H9 (cell line): ENCODE results near the gene TRMT1L. TPM values are rescaled to one million over a fixed set of nuclear protein-coding genes. Genes with fewer than 3 reads are reported as not detected.

ENCODE experiments used
- DNase-seq: peaks from one replicate; pipeline ENCODE4 v3.0.0-alpha.2; 2017
- H2AFZ ChIP-seq: one replicate; pipeline ENCODE4 v1.6.1; 2013; ENCODE audit warnings: mild to moderate bottlenecking, low read length, control low read depth, moderate library complexity
- H2AK5ac ChIP-seq: 2 replicates; pipeline ENCODE4 v1.6.1; 2013; ENCODE audit warnings: low read length, control low read depth, mixed read lengths; ENCODE audit not compliant: insufficient read length
- H2BK120ac ChIP-seq: one replicate; pipeline ENCODE4 v1.6.1; 2013; ENCODE audit warnings: low read depth, mild to moderate bottlenecking, low read length, control low read depth, inconsistent platforms; ENCODE audit not compliant: poor library complexity, severe bottlenecking
- H2BK12ac ChIP-seq: 2 replicates; pipeline ENCODE4 v1.6.1; 2013; ENCODE audit warnings: low read length, control low read depth, mixed read lengths, low read depth; ENCODE audit not compliant: insufficient read length
- H2BK15ac ChIP-seq: 2 replicates; pipeline ENCODE4 v1.6.1; 2013; ENCODE audit warnings: low read depth, low read length, control low read depth
- H2BK20ac ChIP-seq: one replicate; pipeline ENCODE4 v1.6.1; 2013; ENCODE audit warnings: low read depth, mild to moderate bottlenecking, low read length, control low read depth, inconsistent platforms; ENCODE audit not compliant: poor library complexity, severe bottlenecking
- H2BK5ac ChIP-seq: 2 replicates; pipeline ENCODE4 v1.6.1; 2013; ENCODE audit warnings: low read length, control low read depth, mixed read lengths; ENCODE audit not compliant: insufficient read length
- H3K14ac ChIP-seq: 2 replicates; pipeline ENCODE4 v1.6.1; 2013; ENCODE audit warnings: low read length, control low read depth; ENCODE audit not compliant: insufficient read depth
- H3K18ac ChIP-seq: 2 replicates; pipeline ENCODE4 v1.6.1; 2013; ENCODE audit warnings: low read depth, mild to moderate bottlenecking, mixed read lengths, low read length, control low read depth; ENCODE audit not compliant: insufficient read length
- H3K23ac ChIP-seq: 2 replicates; pipeline ENCODE4 v1.6.1; 2013; ENCODE audit warnings: low read length, control low read depth, mixed read lengths, low read depth; ENCODE audit not compliant: insufficient read length
- H3K23me2 ChIP-seq: 2 replicates; pipeline ENCODE4 v1.6.1; 2013; ENCODE audit warnings: low read depth, mild to moderate bottlenecking, mixed read lengths, low read length, control low read depth; ENCODE audit not compliant: insufficient read length, poor library complexity, severe bottlenecking
- H3K27ac ChIP-seq: 2 replicates; pipeline ENCODE4 v1.5.1; 2013; ENCODE audit warnings: low read length, control low read depth, mixed read lengths, low read depth; ENCODE audit not compliant: insufficient read length
- H3K27me3 ChIP-seq: 2 replicates; pipeline ENCODE4 v1.6.1; 2013; ENCODE audit warnings: low read length, control low read depth, inconsistent platforms; ENCODE audit not compliant: insufficient read depth
- H3K4ac ChIP-seq: 2 replicates; pipeline ENCODE4 v1.6.1; 2013; ENCODE audit warnings: low read depth, mild to moderate bottlenecking, control low read depth, inconsistent platforms, low read length, moderate library complexity
- H3K4me1 ChIP-seq: 2 replicates; pipeline ENCODE4 v1.6.1; 2013; ENCODE audit warnings: low read length, control low read depth, inconsistent platforms; ENCODE audit not compliant: insufficient read depth
- H3K4me2 ChIP-seq: 2 replicates; pipeline ENCODE4 v1.6.1; 2013; ENCODE audit warnings: low read length, control low read depth, mixed read lengths; ENCODE audit not compliant: insufficient read length, insufficient read depth
- H3K56ac ChIP-seq: 2 replicates; pipeline ENCODE4 v1.6.1; 2013; ENCODE audit warnings: low read depth, mild to moderate bottlenecking, mixed read lengths, low read length, control low read depth; ENCODE audit not compliant: insufficient read length
- H3K79me1 ChIP-seq: 2 replicates; pipeline ENCODE4 v1.6.1; 2013; ENCODE audit warnings: low read depth, mild to moderate bottlenecking, moderate library complexity, low read length, control low read depth, inconsistent platforms; ENCODE audit not compliant: insufficient read depth, poor library complexity, severe bottlenecking
- H3K79me2 ChIP-seq: 2 replicates; pipeline ENCODE4 v1.6.1; 2013; ENCODE audit warnings: low read length, control low read depth, inconsistent platforms; ENCODE audit not compliant: insufficient read depth
- H3K9ac ChIP-seq: 2 replicates; pipeline ENCODE4 v1.6.1; 2013; ENCODE audit warnings: low read length, control low read depth, mixed read lengths; ENCODE audit not compliant: insufficient read length; ENCODE audit errors: extremely low read depth
- H3K9me3 ChIP-seq: one replicate; pipeline ENCODE4 v1.6.1; 2013; ENCODE audit warnings: low read depth, low read length, inconsistent platforms; ENCODE audit not compliant: control insufficient read depth
- H3T11ph ChIP-seq: one replicate; pipeline ENCODE4 v1.6.1; 2013; ENCODE audit warnings: mild to moderate bottlenecking, low read length, control low read depth, inconsistent platforms
- H4K20me1 ChIP-seq: one replicate; pipeline ENCODE4 v1.6.1; 2013; ENCODE audit not compliant: control insufficient read depth, insufficient read length, insufficient read depth
- H4K5ac ChIP-seq: 2 replicates; pipeline ENCODE4 v1.6.1; 2013; ENCODE audit warnings: low read depth, mild to moderate bottlenecking, mixed read lengths, low read length, control low read depth; ENCODE audit not compliant: insufficient read length
- H4K8ac ChIP-seq: replicated peaks from 2 replicates; pipeline ENCODE4 v1.6.1; 2013; ENCODE audit warnings: low read length, control low read depth, mixed read lengths, low read depth; ENCODE audit not compliant: insufficient read length
- H4K91ac ChIP-seq: 2 replicates; pipeline ENCODE4 v1.6.1; 2013; ENCODE audit warnings: low read depth, mild to moderate bottlenecking, moderate library complexity, mixed read lengths, low read length, control low read depth; ENCODE audit not compliant: insufficient read length
- H3K27ac Mint-ChIP-seq, 3 experiments: 2 replicates in 2 of 3; 3 replicates in 1 of 3; pipeline ENCODE4 v1.8.0; 2020 to 2021; ENCODE audit warnings: mixed read lengths in 3 of 3, mild to moderate bottlenecking in 1 of 3, moderate library complexity in 1 of 3
- H3K27me3 Mint-ChIP-seq: 2 replicates; pipeline ENCODE4 v1.8.0; 2021; ENCODE audit warnings: low read depth, mild to moderate bottlenecking, moderate library complexity, mixed read lengths
- H3K36me3 Mint-ChIP-seq, 3 experiments: 2 replicates in 2 of 3; 3 replicates in 1 of 3; pipeline ENCODE4 v1.8.0; 2020 to 2021; ENCODE audit warnings: low read depth in 3 of 3, mixed read lengths in 3 of 3; ENCODE audit not compliant: insufficient read depth in 1 of 3
- H3K4me1 Mint-ChIP-seq, 2 experiments: 2 replicates each; pipeline ENCODE4 v1.8.0; 2020; ENCODE audit warnings: mixed read lengths in 2 of 2
- H3K4me3 Mint-ChIP-seq, 2 experiments: 2 replicates in 1 of 2; 3 replicates in 1 of 2; pipeline ENCODE4 v1.8.0; 2020 to 2021; ENCODE audit warnings: mild to moderate bottlenecking in 2 of 2, mixed read lengths in 2 of 2, moderate library complexity in 1 of 2
- H3K9me3 Mint-ChIP-seq, 2 experiments: 2 replicates in 1 of 2; 3 replicates in 1 of 2; pipeline ENCODE4 v1.8.0; 2020; ENCODE audit warnings: mild to moderate bottlenecking in 2 of 2, mixed read lengths in 2 of 2, moderate library complexity in 1 of 2
- WGBS: extraction: QIAGEN DNeasy Blood & Tissue Kit; methylation state at CpG from one replicate; pipeline ENCODE4 v1.1.7; 2013; ENCODE audit warnings: missing lambda C conversion rate, low lambda C conversion rate, mixed read lengths; ENCODE audit not compliant: insufficient read length; ENCODE audit errors: extremely low coverage; 5-methylcytosine and 5-hydroxymethylcytosine counted together
- total RNA-seq: library from RNA; stranded (reverse); gene quantifications from 2 replicates; pipeline ENCODE4 v1.2.1, GENCODE V29; 2021
- TF ChIP-seq, protein P1 (sequence below): fragments of 200-600 bp; sonication (generic); conservative IDR thresholded peaks from 3 replicates; pipeline ENCODE4 v1.8.0; 2021; ENCODE audit warnings: antibody characterized with exemption, mild to moderate bottlenecking

TRMT1L gene
- total RNA-seq, 1 experiment from 2014 or later: 17.9 TPM

DNA sequence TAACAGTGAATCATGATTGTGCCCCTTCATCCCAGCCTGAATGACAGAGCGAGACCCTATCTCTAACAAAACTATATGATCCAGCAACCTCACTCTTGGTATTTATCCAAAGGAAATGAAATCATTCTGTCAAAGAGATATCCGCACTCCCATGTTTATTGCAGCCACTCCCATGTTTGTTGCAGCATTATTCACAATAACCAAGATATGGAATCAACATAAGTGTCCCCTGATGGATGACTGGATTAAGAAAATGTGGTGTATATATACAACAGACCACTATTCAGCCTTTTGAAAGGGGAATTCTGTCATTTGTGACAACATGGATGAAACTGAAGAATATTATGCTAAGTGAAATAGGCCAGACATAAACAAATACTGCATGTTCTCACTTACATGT lies 44.4 kb downstream of the TRMT1L start:
- Histone ChIP-seq H3K79me1 (no peaks in the 10 kb centered on the region), H3K4ac (no peak overlapping the region), H2AFZ (no peak overlapping the region), H3K4me1 (no peaks in the 10 kb centered on the region), H4K20me1 (no peaks in the 10 kb centered on the region), H3K27ac (no peak overlapping the region), H2AK5ac (no peak overlapping the region), H2BK12ac (no peak overlapping the region), H2BK120ac (no peak overlapping the region), H4K5ac (no peak overlapping the region), H2BK5ac (no peak overlapping the region), H2BK15ac (no peak overlapping the region), H3K14ac (no peak overlapping the region), H4K8ac (no peak overlapping the region), H3K23ac (no peak overlapping the region), H3T11ph (no peak overlapping the region), H3K9me3 (no peaks in the 10 kb centered on the region), H3K27me3 (no peaks in the 10 kb centered on the region), H3K4me2 (no peak overlapping the region), H2BK20ac (no peak overlapping the region), H3K56ac (no peak overlapping the region), H3K23me2 (no peaks in the 10 kb centered on the region), H4K91ac (no peak overlapping the region), H3K79me2 (no peaks in the 10 kb centered on the region), H3K18ac (no peak overlapping the region), H3K9ac (no peak overlapping the region)
- peaks cover 3 to 13% (median 10%) of the 10 kb centered on the region in 3 experiments; a peak in 5 of 7 replicates for H3K36me3 Mint-ChIP-seq
- H3K9me3 Mint-ChIP-seq: peaks cover 12 to 17% of the 10 kb centered on the region in 2 experiments
- no CpG with 5 or more reads among the region's 2 CpGs for WGBS
- H3K27me3 Mint-ChIP-seq: no peaks in the 10 kb centered on the region
- no peak for DNase-seq
- TF ChIP-seq, protein P1, sequence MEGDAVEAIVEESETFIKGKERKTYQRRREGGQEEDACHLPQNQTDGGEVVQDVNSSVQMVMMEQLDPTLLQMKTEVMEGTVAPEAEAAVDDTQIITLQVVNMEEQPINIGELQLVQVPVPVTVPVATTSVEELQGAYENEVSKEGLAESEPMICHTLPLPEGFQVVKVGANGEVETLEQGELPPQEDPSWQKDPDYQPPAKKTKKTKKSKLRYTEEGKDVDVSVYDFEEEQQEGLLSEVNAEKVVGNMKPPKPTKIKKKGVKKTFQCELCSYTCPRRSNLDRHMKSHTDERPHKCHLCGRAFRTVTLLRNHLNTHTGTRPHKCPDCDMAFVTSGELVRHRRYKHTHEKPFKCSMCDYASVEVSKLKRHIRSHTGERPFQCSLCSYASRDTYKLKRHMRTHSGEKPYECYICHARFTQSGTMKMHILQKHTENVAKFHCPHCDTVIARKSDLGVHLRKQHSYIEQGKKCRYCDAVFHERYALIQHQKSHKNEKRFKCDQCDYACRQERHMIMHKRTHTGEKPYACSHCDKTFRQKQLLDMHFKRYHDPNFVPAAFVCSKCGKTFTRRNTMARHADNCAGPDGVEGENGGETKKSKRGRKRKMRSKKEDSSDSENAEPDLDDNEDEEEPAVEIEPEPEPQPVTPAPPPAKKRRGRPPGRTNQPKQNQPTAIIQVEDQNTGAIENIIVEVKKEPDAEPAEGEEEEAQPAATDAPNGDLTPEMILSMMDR: no peak
- H3K27ac Mint-ChIP-seq: no peak overlapping the region
- H3K4me1 Mint-ChIP-seq: no peaks in the 10 kb centered on the region
- no peak overlapping the region for H3K4me3 Mint-ChIP-seq
